Ishikawa (cell line): Measurements from ENCODE around the gene CDK11B.

Experiments used
- CEBPB ChIP-seq: IDR thresholded peaks from 2 replicates; pipeline ENCODE4 v1.6.1; 2012
- CREB1 ChIP-seq: IDR thresholded peaks from 2 replicates; pipeline ENCODE4 v1.6.1; 2012; ENCODE audit warnings: low read depth
- EGR1 ChIP-seq: IDR thresholded peaks from 2 replicates; pipeline ENCODE4 v1.6.1; 2012
- EP300 ChIP-seq: IDR thresholded peaks from 2 replicates; pipeline ENCODE4 v1.6.1; 2012; ENCODE audit warnings: borderline replicate concordance
- FOXM1 ChIP-seq: IDR thresholded peaks from 2 replicates; pipeline ENCODE4 v1.6.1; 2012; ENCODE audit warnings: low read depth, borderline replicate concordance
- MAX ChIP-seq: IDR thresholded peaks from 2 replicates; pipeline ENCODE4 v1.6.1; 2012
- NFIC ChIP-seq: IDR thresholded peaks from 2 replicates; pipeline ENCODE4 v1.6.1; 2012
- RAD21 ChIP-seq: IDR thresholded peaks from 2 replicates; pipeline ENCODE4 v1.6.1; 2012; ENCODE audit warnings: low read depth
- REST ChIP-seq: IDR thresholded peaks from 2 replicates; pipeline ENCODE4 v1.6.1; 2012; ENCODE audit warnings: low read depth, mild to moderate bottlenecking
- TAF1 ChIP-seq: IDR thresholded peaks from 2 replicates; pipeline ENCODE4 v1.6.1; 2012; ENCODE audit warnings: low read depth, mild to moderate bottlenecking
- TCF12 ChIP-seq: IDR thresholded peaks from 2 replicates; pipeline ENCODE4 v1.6.1; 2012; ENCODE audit warnings: low read depth
- TEAD4 ChIP-seq: IDR thresholded peaks from 2 replicates; pipeline ENCODE4 v1.6.1; 2012
- USF1 ChIP-seq: IDR thresholded peaks from 2 replicates; pipeline ENCODE4 v1.6.1; 2012
- YY1 ChIP-seq: IDR thresholded peaks from 2 replicates; pipeline ENCODE4 v1.6.1; 2012; ENCODE audit warnings: low read depth
- ZBTB7A ChIP-seq: IDR thresholded peaks from 2 replicates; pipeline ENCODE4 v1.6.1; 2012; ENCODE audit warnings: low read depth

Gene CDK11B

GRCh38 chr1:1602968-1603506 is 55.8 kb downstream of the CDK11B start:
- TF ChIP-seq TAF1 (no peak), NFIC (no peak), EP300 (no peak), RAD21 (no peak), MAX (no peak), EGR1 (no peak)

- TF ChIP-seq RAD21 (no peak), YY1 (no peak), EGR1 (no peak), NFIC (no peak), CEBPB (no peak), FOXM1 (no peak)
These were observed 56.4 kb downstream of the CDK11B start for GRCh38 chr1:1602304-1602967.

- TF ChIP-seq TAF1 (no peak), TCF12 (no peak), REST (no peak), CEBPB (no peak), EP300 (no peak), FOXM1 (no peak), EGR1 (no peak), MAX (no peak)
These were observed 57.1 kb downstream of the CDK11B start for GRCh38 chr1:1601564-1602303.

GRCh38 chr1:1600861-1601563 is 57.8 kb downstream of the CDK11B start:
- TF ChIP-seq EGR1 = no peak
- TF ChIP-seq MAX = no peak
- TF ChIP-seq TCF12 = no peak
- no peak for TF ChIP-seq EP300

GRCh38 chr1:1599935-1600860 is 58.6 kb downstream of the CDK11B start, which contains the start of gene FNDC10:
FNDC10 (minus strand) TSS chr1:1600135; CDS start chr1:1600015, 120 bp downstream.
- no peak for TF ChIP-seq FOXM1
- TF ChIP-seq CEBPB = no peak
- TF ChIP-seq YY1 = no peak
- TF ChIP-seq CREB1 = no peak
- TF ChIP-seq TAF1 = 0 out of 2 replicates have a peak, but pooled peaks have one; percentile 7
- TF ChIP-seq EGR1 = no peak
- peak; percentile 47; the same call in 1 of the 2 replicates for TF ChIP-seq REST
- TF ChIP-seq ZBTB7A = no peak; the same call in 1 of the 2 replicates
- TF ChIP-seq MAX = no peak
- no peak for TF ChIP-seq TCF12
- no peak for TF ChIP-seq USF1
- TF ChIP-seq EP300 = no peak
- TF ChIP-seq NFIC = no peak
- TF ChIP-seq TEAD4 = no peak
- no peak for TF ChIP-seq RAD21
